ENCODE data around the gene PLPPR1. TPM values are rescaled to one million over a fixed set of nuclear protein-coding genes. Genes with fewer than 3 reads are reported as not detected.

PLPPR1 gene
- total RNA-seq, 1 experiment from 2014 or later: not detected

GRCh38 chr9:101209670-101210069 lies 181.1 kb downstream of the PLPPR1 start:
- no peak for DNase-seq (ENCODE audit: low spot score)

DNA sequence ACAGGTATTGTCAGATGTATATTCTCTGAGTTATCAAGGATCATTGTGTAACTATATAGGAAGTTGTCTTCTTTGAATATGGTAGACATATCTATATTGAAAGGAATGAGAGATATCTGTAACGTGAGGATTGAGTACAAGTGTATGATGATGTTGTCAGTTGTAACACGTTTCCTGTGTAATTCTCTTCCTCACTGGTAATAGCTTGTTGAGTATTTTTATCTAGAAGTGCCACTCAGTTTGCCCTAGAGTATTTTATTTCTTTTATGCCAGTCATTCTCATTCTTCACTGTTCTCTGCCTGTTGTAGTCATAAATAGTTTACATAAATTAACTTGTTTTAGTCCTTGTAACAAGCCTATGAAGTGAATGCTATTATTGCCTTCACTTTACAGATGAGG lies 184.1 kb downstream of the PLPPR1 start:
- no peak for DNase-seq (ENCODE audit: low spot score)

GRCh38 chr9:101219030-101219429 lies 190.5 kb downstream of the PLPPR1 start:
- no peak for DNase-seq (ENCODE audit: low spot score)

DNA sequence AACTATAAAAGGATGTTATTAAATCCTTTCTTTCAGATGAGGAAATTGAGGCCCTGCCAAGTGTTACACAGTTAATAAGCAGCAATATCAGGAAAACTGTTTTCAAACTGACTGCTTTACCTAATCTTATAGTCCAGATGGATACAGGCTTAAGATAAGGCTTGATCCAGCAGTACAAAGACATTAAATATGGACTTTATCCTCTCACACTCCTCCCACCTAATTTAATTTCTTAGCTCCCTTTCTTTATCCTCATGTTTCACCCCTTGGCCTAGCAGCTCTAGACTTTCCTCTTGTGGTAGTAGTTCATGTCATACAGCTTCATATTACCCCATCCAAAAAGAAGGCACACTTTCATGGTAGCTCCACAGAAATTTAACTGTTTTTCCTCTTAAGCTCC lies 191.8 kb downstream of the PLPPR1 start:
- no peak for DNase-seq (ENCODE audit: low spot score)

- DNase-seq (ENCODE audit: low spot score): no peak
Observed at GRCh38 chr9:101225271-101225670, 196.7 kb downstream of the PLPPR1 start.

- DNase-seq (ENCODE audit: low spot score): no peak
Observed at GRCh38 chr9:101226161-101226560, 197.6 kb downstream of the PLPPR1 start.

GRCh38 chr9:101226803-101227202 lies 198.3 kb downstream of the PLPPR1 start:
- DNase-seq (ENCODE audit: low spot score): no peak

- no peak for DNase-seq (ENCODE audit: low spot score)
Observed at GRCh38 chr9:101229606-101230005, 201.1 kb downstream of the PLPPR1 start.

- DNase-seq (ENCODE audit: low spot score): no peak
Observed at GRCh38 chr9:101232405-101232977, 204.0 kb downstream of the PLPPR1 start.

- DNase-seq (ENCODE audit: low spot score): peak; percentile 7
Observed at GRCh38 chr9:101235105-101235866, 206.8 kb downstream of the PLPPR1 start.

DNA sequence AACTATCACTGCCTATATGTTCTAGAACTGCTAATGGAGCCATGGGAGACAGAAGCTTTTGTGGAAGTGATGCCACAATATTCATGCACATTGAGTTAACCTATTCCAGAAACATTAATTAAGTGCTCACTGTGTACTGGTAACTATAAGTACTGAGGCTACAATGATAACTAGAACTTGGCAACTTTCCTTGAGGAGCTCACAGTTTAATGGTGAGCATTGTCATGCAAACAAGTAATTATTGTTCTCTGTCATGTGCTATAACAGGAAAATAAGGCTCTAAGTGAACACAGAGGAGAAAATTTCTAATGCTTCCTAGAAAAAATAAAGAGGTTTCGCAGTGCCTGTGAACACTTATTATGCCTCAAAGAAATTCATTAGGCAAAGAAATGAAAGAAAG lies 214.1 kb downstream of the PLPPR1 start:
- DNase-seq (ENCODE audit: low spot score): no peak

DNA sequence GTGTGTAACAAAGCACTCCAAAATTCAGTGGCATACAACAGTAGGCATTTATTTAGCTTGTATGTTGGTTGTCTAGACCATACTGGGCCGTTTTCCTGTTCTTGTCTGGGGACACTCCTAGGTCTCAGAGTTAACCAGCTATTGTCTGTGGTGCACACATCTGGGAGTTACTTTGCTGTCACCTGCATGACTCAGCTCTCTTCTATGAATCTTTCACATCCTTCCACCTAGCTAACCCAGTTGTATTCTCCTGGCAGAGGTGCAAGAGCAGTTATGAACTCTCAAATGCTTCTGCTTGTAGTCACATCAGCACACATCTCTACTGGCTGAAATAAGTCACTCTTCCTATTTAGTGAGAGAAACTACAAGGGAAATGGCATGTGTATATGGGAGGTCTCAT lies 218.2 kb downstream of the PLPPR1 start:
- no peak for DNase-seq (ENCODE audit: low spot score)

GRCh38 chr9:101247297-101247696 lies 218.8 kb downstream of the PLPPR1 start:
- no peak for DNase-seq (ENCODE audit: low spot score)

DNA sequence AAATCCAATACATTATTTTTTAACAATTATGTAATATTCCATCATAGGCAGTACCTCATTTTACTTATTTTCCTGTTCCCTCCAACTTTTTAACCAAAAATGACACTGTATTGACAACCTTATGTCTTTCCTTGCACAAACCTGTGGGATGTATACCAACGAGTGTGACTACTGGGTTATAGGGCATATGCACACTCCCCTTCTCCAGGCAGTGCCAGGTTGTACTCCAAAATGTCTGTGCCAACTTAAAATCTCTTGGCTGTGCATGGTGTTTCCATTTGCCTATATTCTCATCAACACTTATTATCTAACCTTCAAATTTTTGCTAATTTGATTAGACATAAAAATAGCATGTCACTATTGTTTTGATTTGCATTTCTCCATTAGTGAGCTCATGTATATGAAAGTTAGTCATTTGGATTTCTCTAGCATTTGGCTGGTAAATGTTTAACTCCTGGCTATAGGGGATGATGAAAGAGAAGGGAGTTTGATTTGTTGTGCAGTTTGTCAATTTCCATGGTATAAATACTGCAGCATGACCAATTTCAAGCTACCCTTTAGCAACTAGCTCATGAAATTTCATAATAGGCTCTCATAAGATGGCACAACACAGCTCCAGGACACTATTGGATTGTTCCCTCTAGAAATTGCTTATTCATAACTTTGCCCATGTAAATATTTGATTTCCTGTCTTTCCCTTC lies 226.4 kb downstream of the PLPPR1 start:
- no peak for DNase-seq (ENCODE audit: low spot score)

GRCh38 chr9:101264727-101265126 lies 236.2 kb downstream of the PLPPR1 start:
- no peak for DNase-seq (ENCODE audit: low spot score)

- DNase-seq (ENCODE audit: low spot score): no peak
Observed at GRCh38 chr9:101265261-101265660, 236.7 kb downstream of the PLPPR1 start.

GRCh38 chr9:101268426-101268825 lies 239.9 kb downstream of the PLPPR1 start:
- DNase-seq (ENCODE audit: low spot score): no peak

DNA sequence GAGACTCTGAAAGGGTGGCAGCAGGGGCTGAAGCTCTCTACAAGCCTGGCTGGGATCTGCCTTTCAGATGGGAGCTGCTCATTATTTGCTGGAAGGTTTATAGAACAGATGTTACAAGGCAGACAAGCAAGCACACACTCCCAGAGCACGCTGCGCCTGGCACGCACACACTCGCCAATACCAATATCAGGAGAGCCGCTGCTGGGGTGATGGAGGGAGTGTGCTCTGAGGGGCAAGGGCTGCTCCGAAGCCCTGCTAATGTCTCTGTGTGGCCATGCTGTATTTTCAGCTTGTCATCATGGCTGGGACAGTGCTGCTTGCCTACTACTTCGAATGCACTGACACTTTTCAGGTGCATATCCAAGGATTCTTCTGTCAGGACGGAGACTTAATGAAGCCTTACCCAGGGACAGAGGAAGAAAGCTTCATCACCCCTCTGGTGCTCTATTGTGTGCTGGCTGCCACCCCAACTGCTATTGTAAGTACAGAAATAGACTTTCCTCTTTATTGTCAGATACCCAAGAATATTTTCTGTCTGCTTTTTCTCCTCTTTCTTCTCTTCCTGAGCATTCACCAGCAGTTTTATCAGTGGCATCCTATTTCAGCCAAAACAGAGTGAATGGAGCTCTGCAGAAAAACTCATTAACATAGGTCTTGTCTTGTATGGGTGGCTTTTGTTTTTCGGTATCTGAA lies 241.2 kb downstream of the PLPPR1 start:
- no peak for DNase-seq (ENCODE audit: low spot score)

DNA sequence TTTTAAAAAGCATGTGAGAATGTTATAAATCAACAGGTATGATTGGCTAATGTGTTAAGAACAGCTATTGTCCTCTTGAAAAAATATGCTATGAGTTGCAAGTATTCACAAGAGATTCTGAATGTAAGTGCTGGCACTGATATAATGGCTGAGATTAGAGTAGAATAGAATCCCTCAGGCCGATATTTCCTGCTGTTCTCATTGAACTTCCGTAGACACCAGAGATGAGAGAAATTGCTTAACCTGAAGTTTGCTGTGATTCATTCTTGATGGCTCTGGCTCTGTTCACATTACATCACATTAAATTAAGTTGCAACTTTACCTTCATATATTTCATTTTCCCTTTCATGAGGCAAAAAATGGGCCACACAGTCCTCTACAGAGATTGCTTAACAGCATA lies 241.8 kb downstream of the PLPPR1 start:
- no peak for DNase-seq (ENCODE audit: low spot score)

GRCh38 chr9:101271102-101271501 lies 242.6 kb downstream of the PLPPR1 start:
- no peak for DNase-seq (ENCODE audit: low spot score)

- DNase-seq (ENCODE audit: low spot score): no peak
Observed at GRCh38 chr9:101274971-101275768, 246.6 kb downstream of the PLPPR1 start.

Measured in A172 (cell line).